ENCODE results near the gene EVA1B.

- no peak for TF ChIP-seq ZNF274 (IDR thresholded peaks at IDR 0.05; ENCODE audit: low read depth, low read length)
- TF ChIP-seq YY1 (IDR thresholded peaks at IDR 0.05; ENCODE audit: insufficient read depth, insufficient read length): no peak
These were observed 43.6 kb upstream of the EVA1B start for GRCh38 chr1:36367066-36367465.

Measured in NT2/D1 (cell line).